Heart right ventricle (tissue), 16 donors: ENCODE measurements around the gene SMIM44. TPM values are rescaled to one million over a fixed set of nuclear protein-coding genes. Genes with fewer than 3 reads are reported as not detected.

Experiments used
- ATAC-seq, 8 donors: fragments of 200-7000 bp; cut with Tn5 transposase; one replicate each; pipeline ENCODE4 v1.9.1; 2020; ENCODE audit warnings: mild to moderate bottlenecking in 8 of 8, moderate library complexity in 8 of 8, moderate number of reproducible peaks in 1 of 8
- DNase-seq, 2 donors: peaks; one replicate each; pipeline ENCODE4 v3.0.0-alpha.2; 2020
- H3K27ac ChIP-seq, 10 donors: fragments of 200-600 bp; sonication (generic) in 2 of 10; one replicate each; pipeline versions ENCODE4 v1.5.0 to v1.8.0; 2020 to 2022; ENCODE audit warnings: mild to moderate bottlenecking in 3 of 10
- H3K27me3 ChIP-seq, 7 donors: fragments of 200-600 bp; one replicate each; pipeline ENCODE4 v1.8.0; 2021 to 2022; ENCODE audit warnings: mild to moderate bottlenecking in 2 of 7
- H3K36me3 ChIP-seq, 9 donors: fragments of 200-600 bp; sonication (generic) in 1 of 9; one replicate each; pipeline versions ENCODE4 v1.5.0 to v1.8.0; 2020 to 2022; ENCODE audit warnings: mild to moderate bottlenecking in 2 of 9
- H3K4me1 ChIP-seq, 9 donors: fragments of 200-600 bp; sonication (generic) in 1 of 9; one replicate each; pipeline versions ENCODE4 v1.5.0 to v1.8.0; 2020 to 2022; ENCODE audit warnings: mild to moderate bottlenecking in 4 of 9
- H3K4me3 ChIP-seq, 10 donors: fragments of 200-600 bp; sonication (generic) in 2 of 10; one replicate each; pipeline versions ENCODE4 v1.5.0 to v1.8.0; 2020 to 2022; ENCODE audit warnings: mild to moderate bottlenecking in 7 of 10, moderate library complexity in 2 of 10
- H3K9me3 ChIP-seq, 11 donors: fragments of 200-600 bp in 10 of 11; sonication (generic) in 2 of 11; one replicate each; pipeline versions ENCODE4 v1.5.0 to v1.8.0; 2013 to 2022; ENCODE audit warnings: mild to moderate bottlenecking in 2 of 11, control low read depth in 1 of 11, moderate library complexity in 1 of 11
- CTCF ChIP-seq, 9 donors: fragments of 200-600 bp; sonication (generic) in 2 of 9; IDR thresholded peaks; one replicate each; pipeline versions ENCODE4 v1.5.0 to v1.8.0; 2021 to 2022; ENCODE audit warnings: antibody characterized with exemption in 9 of 9, mild to moderate bottlenecking in 5 of 9, moderate library complexity in 1 of 9
- WGBS, 2 donors: extraction: QIAGEN DNeasy Blood & Tissue Kit; methylation state at CpG; one replicate each; pipeline ENCODE4 v1.1.7; 2013; ENCODE audit warnings: inconsistent platforms in 1 of 2; 5-methylcytosine and 5-hydroxymethylcytosine counted together
- intact Hi-C, 10 donors: fragments of 100-400 bp; cut with DNase I; formaldehyde crosslinking; loops; one replicate each; pipeline versions ENCODE4 v1.11.1 to v1.14.2; 2022
- polyA plus RNA-seq, 2 donors: library from polyadenylated mRNA; stranded (reverse); fragments of 200-250 nt; gene quantifications; one replicate each; pipeline ENCODE4 v1.2.3, GENCODE V29; 2013
- total RNA-seq, 10 donors: library from RNA; stranded (reverse); fragmentation: NEBNext Ultra II Directional in 3 of 10; extraction: Animal tissue kit (Norgen Biotek cat#: 25700) in 3 of 10; gene quantifications; one replicate each; pipeline versions ENCODE4 v1.2.1 to v1.2.4, GENCODE V29; 2021 to 2023
- donor health status: Arrhythmogenic right ventricular cardiomyopathy.
- donor health status: ischemic (EF 13 %, LVEDD 7.1; RV severe dilation, severe dysfunction).
- donor health status: healthy with polysubstance abuse.
- donor health status: DM: no; HTN: yes; CAD: no.
- donor health status: DM: no; HTN: no; CAD: no.
- donor health status: ischemic (EF 25% LVEDD 6.9; RV normal size, moderate dysfunction).
- donor health status: ischemic (EF 25% LVEDD 5.7; RV mildly dilated, moderate dysfunction).
- donor health status: healthy.
- donor health status: DM: yes; HTN: yes; CAD: no.
- donor health status: Ischemic cardiomyopathy.
- donor health status: ischemic (EF 35%, LVEDD 5.7; RV mildly dilated, moderate dysfunction).
- donor health status: nonischemic (EF 11% LVEDD 7.7; RV severe dilation, severe dysfunction).
- donor health status: DM: yes; HTN: yes; CAD: no.
- donor health status: PGD.
- donor health status: ischemic (EF 29% LVEDD 5.4; RV normal size, mild dysfunction).
- donor health status: nonischemic (EF 23%, LVEDD 6.1; RV moderate dilation, normal function).

SMIM44 gene
- total and polyA plus RNA-seq, 12 donors, result not detected

GRCh38 chr19:3491396-3492119 is 8.3 kb upstream of the SMIM44 start:
- intact Hi-C loops, result no loop called here
- no peaks in the 10 kb centered on the region for H3K9me3 ChIP-seq
- peaks cover 0 to 72% (median 27%) of the 10 kb centered on the region in 9 donors for H3K36me3 ChIP-seq
- no peak overlapping the region for H3K4me3 ChIP-seq
- 95% methylated on average over 55 of the region's 55 CpGs for WGBS, 2 donors
- no peaks in the 10 kb centered on the region for H3K4me1 ChIP-seq
- no peaks in the 10 kb centered on the region for H3K27me3 ChIP-seq
- TF ChIP-seq CTCF (IDR thresholded peaks at IDR 0.05), result no peak
- DNase-seq (no peak), ATAC-seq (peak in 2 of 8 donors; percentile 11 to 32)
- H3K27ac ChIP-seq, result no peak overlapping the region

GRCh38 chr19:3482507-3483225 is 575 bp downstream of the SMIM44 start:
- H3K27me3 ChIP-seq, result peaks cover 15 to 63% (median 46%) of the 10 kb centered on the region in 7 donors
- no peaks in the 10 kb centered on the region for H3K9me3 ChIP-seq
- H3K4me3 ChIP-seq, result no peak overlapping the region
- H3K36me3 ChIP-seq, result no peaks in the 10 kb centered on the region
- H3K4me1 ChIP-seq, result peaks cover 0 to 3% (median 0%) of the 10 kb centered on the region in 9 donors
- 57 to 59% methylated on average over 46 to 49 of the region's 49 CpGs for WGBS, 2 donors
- intact Hi-C loops, result no loop called here
- TF ChIP-seq CTCF (IDR thresholded peaks at IDR 0.05), result no peak
- ATAC-seq (peak in 1 of 8 donors; percentile 15), DNase-seq (no peak)
- H3K27ac ChIP-seq, result no peak overlapping the region

GRCh38 chr19:3481241-3482090 is 1.8 kb downstream of the SMIM44 start:
- intact Hi-C loops, result no loop called here
- 42 to 43% methylated on average over 38 of the region's 38 CpGs for WGBS, 2 donors
- H3K27me3 ChIP-seq, result peaks cover 15 to 63% (median 46%) of the 10 kb centered on the region in 7 donors

More at GRCh38 chr19:3481241-3482090, 1.8 kb downstream of the SMIM44 start:
- Histone ChIP-seq H3K36me3 (no peaks in the 10 kb centered on the region), H3K9me3 (no peaks in the 10 kb centered on the region), H3K4me3 (no peak overlapping the region), H3K27ac (no peak overlapping the region), H3K4me1 (peaks cover 0 to 3% (median 0%) of the 10 kb centered on the region in 9 donors)
- no peak for TF ChIP-seq CTCF (IDR thresholded peaks at IDR 0.05)
- ATAC-seq (no peak), DNase-seq (no peak)
